Stimulated activated naive CD4-positive, alpha-beta T cell treated with Interleukin-2 at 50 U/mL for 16 hours (primary cell): ENCODE data around the gene KIAA2012.

Experiments
- DNase-seq: peaks from one replicate; lab custom pipeline; 2025; lab: John Stamatoyannopoulos, UW

The KIAA2012 gene

DNA sequence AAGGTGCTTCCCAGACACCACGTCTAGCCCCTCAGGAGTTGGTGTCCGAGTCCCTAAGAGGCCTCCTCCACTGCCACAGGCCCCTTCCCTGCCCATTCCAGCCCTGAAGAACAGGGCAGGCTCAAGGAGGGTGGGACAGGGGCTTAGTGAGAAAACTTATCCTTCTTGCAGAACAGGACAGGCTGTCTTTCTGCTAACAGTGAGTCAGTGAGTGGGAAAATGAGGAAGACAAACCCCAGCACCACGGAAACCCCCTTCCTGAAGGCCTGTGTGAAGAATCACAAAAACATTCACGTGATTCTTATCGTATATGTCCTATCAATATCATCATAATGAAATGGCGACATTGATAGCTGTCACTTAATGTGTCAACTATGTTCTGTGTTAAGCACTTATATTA, 29.6 kb upstream of the KIAA2012 start:
- no peak for DNase-seq

DNA sequence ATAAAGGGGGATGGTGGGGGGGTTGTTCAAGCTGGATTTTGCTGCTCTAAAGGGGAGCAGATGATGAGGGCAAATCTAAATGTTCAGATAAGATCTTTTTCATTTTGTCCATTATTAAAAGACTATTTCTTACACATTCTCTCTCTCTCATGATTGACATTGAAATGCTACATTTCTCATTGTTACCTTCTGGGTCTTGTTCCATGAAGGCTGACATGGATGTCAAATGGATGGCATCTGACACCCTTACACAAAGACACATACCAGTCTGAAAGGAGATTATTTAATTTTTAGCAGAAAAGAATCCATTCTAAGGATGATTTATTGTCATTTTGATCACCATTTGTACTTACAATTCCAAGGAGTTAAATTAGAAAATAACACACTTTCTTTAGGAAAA, 28.3 kb upstream of the KIAA2012 start:
- no peak for DNase-seq

DNA sequence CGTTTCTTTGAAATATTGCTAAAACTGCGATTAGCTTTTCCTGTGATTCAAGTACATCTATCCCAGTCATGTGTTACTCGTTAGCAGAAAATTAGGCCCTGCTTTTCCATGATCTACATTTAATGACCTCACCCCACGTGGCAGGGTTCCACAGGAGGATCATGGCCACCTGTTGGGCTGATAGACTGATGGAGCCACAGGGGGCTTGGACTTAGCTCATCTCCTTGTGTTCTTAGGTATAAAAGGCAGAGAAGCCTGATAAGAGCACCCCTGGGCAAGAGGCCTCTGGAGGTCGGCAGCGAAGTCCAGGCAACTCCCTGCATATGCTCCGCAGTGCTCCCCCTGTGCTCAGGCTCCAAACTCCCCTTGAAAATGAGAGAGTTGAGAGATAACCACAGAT, 26.5 kb upstream of the KIAA2012 start:
- no peak for DNase-seq

DNA sequence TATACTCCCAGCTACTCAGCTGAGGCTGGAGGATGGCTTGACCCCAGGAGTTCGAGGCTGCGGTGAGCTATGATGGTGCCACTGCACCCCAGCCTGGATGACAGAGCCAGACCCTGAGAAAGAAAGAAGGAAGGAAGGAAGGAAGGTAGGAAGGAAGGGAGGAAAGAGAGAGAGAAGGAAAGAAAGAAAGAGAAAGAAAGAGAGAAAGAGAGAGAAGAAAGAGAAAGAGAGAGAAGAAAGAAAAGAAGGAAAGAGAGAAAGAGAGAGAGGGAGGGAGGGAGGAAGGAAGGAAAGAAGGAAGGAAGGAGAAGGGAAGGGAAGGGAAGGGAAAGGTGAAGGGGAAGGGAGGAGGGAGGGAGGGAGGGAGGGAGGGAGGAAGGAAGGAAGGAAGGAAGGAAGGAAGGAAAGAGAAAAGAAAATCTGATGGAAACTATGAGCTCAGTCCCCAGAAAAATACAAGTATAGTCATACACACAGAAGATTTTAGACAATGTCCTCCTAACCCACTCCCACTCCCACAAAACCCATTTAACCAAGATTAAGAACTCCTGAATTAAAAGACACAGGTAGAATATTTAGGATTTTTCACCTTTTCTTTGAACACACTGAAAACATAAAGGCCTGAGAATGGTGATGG, 23.8 kb upstream of the KIAA2012 start:
- no peak for DNase-seq

DNA sequence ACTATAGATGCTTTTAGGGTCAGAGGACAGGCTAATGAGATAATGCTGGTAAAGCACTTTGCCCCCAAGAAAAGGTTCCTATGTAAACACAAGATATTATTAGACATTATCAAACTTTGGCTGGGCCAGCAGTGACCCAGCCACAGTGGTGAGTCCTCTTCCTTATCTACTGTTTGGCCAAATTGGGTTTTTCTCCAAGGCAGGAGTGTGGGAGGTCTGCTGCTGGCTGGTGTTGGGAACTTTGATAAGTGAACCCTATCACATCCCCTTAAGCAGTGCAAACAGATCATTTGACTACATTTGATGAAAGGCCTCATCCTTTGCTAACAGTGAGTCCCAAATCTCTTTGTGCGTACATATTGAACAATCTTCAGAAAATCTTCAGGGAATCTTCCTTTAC, 23.2 kb upstream of the KIAA2012 start:
- DNase-seq: no peak

DNA sequence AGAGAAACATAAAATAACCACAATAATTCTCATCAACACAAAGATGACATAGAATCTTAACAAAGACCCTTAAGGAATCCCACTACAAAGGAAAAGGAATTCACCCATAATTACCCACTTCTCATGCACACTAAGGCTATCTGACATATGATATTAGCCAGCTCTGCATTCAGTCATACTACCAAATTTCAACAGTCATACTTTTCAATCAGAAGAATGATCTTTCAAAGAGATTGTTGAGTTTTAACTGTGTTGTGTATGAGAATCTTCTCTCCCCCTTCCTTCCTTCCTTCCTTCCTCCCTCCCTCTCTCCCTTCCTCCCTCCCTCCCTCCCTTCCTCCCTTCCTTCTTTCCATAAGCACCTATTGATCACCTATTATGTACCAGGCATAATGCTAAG, 22.4 kb upstream of the KIAA2012 start:
- DNase-seq: no peak

DNA sequence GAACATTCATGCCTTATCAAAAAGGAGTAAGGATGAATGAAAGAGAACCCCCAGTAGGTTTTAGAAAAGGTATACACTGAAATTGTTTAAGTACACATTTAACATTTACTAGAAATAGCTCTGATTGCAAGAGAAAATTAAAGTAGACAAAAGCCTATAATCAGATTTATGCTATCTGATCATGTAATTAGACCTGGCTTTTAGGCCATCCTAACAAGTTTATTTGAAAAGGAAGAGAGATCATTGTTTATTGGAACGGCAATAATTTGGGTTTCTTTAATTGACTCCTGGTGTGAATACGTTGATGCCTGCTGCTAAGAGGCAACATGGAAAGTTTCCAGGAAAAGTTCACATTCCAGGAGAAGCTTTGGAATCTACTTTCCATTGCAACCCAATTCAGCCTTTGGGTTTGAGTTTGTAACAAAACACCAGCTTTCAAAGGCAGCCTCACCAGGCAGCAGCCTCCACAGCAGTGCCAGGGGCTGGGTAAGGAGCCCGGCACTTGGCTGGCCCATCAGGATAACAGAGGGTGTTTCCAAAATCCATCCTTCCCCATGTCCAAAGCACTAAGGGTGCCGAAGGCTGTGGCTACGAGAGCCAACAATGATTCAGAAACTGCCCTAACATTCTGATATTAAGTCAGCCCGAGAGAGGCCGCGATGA, 21.4 kb upstream of the KIAA2012 start:
- DNase-seq: no peak

DNA sequence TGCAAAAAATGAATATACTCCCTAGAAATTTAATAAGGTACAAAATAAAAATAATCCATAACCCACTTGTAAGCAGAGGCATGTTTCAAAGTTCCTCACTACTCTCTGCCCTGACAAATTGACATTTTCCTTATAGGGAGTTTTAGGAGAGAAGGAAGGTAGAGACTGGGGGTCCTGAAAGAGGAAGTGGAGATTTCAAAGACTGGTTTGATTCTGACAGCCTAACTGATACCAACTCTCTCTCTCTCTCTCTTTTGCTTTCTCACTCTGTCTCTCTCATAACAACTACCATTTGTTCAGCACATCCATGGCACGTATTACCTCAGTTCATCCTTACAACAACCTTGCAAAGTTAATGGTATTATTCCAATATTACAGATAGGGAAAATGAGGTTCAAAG, 20.8 kb upstream of the KIAA2012 start:
- no peak for DNase-seq

DNA sequence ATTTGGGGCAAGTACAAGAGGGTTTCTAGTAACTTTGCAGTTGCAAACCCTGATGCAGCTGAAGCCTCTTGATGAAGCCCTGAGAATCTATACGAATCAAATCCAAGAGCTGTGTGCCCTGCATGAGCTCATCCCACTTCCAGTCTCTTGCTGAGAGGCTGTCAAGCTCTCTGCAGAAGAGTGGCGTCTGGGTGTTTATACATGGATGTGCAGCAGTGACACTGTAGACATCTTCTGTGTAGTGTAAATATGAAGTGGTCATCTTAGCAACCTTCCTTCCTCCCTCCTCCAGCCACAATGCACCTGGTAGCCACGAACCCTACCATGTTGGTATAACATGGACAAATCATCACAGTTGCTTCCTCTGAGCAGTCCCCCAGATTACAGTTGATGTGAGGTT, 18.4 kb upstream of the KIAA2012 start:
- DNase-seq: no peak

DNA sequence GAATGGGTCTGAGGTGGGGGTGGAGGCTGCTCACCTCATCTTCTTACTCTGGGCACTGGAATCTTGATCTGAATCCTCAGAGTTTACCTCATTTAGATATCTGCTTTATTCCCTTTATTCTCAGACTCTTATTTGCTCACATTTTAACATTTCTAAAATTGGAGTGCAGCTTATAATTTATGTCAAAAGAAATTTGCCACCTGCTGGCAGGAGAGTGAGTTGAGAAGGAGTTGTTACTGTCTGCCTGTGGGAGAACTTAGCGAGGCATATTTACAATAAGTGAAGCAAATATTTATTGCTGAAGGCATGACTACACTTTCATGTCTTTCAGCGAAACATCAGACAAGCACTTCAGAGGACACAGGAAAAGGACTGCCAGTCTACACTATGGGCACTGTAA, 16.4 kb upstream of the KIAA2012 start:
- DNase-seq: no peak

DNA sequence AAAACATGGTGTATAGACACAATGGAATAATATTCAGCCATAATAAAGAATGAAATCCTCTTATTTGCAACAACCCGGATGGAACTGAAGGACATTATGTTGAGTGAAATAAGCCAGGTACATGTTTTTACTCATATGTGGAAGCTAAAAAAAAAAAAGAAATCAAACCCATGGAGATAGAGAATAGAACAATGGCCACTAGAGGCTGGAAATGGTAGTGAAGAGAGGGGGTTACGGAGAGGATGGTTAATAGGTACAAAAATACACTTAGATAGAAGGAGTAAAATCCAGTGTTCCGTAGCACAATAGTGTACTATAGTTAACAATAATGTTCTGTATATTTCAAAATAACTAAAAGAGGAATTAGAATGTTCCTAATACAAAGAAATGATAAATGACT, 12.8 kb upstream of the KIAA2012 start:
- no peak for DNase-seq

DNA sequence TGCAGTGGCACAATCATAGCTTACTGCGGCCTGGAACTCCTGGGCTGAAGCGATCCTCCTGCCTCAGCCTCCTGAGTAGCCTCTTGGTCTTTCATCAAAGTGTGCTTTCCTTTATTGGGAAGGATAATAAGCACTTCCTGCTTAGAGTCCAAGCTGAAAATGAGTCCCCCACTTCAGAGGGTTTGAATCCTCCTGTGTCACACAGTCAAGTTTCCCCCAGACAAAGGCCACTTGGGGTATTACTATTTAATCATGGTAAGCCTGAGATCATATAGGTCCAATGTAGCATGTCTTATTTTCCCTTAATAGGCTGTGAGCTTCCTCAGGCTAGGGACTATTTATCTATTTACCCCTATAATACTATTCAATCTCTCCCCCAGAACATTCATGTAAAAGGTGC, 11.4 kb upstream of the KIAA2012 start:
- no peak for DNase-seq

DNA sequence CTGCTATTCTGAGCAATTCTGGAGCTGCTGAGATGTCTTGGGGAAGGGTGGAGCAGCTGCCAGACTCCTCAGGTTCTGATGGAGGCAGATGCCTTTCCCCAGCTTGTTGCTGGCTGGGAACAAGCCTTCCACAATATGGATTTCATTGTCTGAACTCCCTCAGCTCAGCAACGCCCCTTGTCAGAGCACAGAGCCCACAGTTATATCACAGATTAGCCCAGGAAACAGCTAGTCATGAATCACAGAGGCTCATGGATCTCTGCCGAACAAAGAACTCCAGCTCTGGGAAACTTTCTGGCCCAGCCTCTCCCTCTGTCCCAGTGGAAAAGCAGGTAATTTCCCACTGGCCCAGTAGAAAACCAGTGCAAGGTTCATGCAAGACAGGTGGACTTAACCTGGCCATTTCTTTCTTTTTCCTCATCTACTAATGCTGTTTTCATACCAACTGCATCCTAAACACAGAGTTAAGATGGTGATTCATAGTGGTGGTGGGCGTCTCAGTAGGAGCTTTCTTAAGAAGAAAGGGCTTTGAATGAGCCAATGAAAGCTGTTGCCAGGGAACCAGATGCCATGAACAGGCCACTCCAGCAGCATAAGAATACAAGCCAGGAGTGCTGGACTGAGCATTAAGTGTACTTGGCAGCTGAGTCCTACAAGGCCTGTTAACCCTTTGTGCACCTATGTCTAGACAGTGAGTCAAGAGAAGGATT, 8.7 kb upstream of the KIAA2012 start:
- DNase-seq: no peak

DNA sequence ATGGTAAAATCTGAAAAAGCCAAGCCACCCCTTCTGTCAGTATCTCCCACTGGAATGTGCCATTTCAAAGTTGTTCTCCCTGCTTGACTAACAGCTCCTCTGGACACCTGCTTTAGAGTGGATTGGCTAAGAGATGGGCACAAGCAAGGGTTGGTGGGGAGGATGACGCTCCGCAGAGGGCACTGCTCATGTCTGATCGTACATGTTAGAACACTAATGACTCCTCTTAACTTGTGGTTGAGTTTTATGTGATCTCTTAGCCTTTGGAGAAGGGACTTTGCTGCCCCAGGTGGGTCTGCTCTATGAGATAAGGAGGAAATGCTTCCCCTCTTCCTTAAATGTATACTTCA, 8.2 kb upstream of the KIAA2012 start:
- DNase-seq: no peak

DNA sequence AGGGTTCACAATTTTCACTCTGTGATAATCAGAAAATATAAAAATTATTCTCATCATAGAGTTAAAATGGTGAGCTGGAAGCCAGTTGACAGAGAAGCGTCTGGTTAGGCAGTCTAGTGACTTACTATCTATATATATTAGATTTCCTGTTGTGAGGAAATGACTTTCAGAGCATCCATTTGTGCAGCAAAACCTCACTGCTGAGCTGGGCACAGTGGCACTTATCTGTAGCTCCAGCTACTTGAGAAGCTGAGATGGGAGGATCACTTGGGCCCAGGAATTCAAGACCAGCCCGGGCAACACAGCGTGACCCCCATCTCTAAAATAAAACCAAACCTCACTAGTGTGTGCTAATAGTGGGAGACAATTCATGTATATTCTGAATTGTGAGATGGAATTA, 7.2 kb upstream of the KIAA2012 start:
- no peak for DNase-seq

DNA sequence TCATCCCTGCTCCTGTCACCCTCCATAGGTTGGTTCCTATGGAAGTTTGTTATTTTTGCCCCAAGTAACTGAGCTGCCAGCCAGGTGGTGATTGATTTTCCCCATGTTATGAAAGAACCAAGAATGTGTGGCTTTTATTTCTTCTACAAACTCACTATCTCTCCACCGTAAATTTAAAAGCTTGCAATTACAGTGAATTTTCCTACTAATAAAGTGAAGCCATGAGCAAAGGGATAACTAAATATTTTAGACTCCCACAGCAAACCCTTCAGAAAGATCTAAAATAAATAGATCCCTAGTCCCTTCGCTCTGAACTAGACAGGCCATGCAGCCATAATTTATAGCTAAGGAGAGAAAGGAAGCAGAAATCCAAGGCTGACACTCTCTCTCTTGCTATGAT, 6.2 kb upstream of the KIAA2012 start:
- DNase-seq: no peak

DNA sequence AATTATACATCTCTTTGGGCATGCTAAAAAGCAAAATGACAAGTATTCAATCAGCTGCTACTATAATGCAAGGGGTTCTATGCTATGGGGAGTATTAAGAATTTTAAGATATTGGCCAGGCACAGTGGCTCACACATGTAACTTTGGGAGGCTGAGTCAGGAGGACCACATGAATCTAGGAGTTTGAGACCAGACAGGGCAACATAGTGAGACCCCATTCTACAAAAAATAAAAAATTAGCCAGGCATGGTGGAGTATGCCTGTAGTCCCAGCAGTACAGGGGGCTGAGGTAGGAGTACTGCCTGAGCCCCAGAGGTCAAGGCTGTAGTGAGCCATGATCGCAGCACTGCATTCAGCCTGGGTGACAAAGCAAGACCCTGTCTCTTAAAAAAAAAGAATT, 5.5 kb upstream of the KIAA2012 start:
- no peak for DNase-seq

DNA sequence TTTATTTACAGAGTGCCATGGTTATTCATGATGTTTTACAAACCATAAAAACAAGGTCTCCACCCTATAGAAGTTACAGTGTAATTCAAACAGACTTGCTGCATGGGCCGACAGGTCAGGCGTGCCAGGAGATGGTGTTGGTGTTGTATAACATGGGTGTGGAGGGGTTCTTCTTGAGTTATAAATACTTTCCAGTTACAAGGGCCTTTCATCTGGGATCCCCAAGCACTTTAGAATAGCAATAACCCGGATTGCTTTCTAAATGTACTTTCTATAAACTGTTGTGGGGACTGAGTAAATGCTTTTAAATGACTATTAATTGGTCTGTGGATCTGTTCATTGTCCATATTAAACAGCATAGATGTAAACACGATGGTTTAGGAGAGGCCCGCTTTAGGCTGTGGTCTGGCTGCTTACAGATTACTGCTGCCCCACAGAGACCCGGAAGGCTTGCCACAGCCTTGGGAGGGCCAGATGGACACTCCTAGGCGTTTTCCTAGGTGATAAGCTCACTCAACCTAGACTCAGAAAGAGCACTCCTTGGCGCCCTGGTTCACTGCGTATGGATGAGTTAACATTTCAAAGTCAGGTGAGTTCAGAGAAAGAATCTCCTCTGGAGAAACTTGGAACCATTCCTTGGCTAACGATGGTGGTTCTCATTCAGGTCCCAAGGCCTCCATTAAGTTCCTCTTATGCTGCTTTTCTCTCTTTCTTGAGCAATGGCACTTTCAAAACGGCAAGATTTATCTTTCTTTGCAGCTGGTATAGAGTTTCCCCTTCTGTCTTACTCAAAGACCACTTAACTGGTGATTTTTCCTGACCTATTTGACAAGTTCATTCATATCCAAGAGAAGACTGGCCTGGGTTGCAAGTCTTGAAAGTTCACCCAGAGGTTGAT, 3.6 kb upstream of the KIAA2012 start:
- no peak for DNase-seq

DNA sequence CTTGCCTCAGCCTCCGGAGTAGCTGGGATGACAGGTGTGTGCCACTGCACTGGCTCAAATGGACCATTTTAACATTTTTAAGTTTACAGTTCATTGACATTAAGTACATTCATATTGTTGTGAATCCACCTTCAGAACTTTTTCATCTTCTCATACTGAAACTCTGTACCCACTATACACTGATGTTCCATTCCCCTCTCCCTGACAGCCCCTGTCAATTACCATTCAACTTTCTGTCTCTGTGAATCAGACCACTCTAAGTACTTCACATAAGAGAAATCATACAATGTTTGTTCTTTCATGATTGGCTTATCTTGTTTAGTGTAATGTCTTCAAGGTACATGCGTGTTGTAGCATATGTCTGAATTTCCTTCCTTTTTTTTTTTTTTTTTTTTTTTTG, 1.9 kb upstream of the KIAA2012 start:
- no peak for DNase-seq

DNA sequence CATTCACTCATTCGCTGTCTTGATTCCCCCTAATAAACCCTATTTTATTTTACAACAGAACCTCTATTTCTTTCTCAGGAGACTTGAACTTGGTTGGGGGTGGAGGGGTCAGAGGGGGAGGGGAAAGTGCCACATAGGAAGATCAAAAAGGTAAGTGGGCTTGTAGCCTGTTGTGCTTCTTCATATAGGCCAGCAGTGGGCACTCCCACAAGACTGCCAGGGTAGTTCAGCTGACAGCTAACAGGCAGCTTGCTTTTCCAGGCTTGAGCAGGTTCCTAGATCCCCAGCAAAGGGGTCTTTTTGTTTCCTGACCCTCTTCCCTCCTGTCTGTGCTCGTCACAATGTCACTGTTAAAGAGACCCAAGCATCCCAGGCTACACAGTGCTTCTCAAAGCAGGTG, 829 bp upstream of the KIAA2012 start:
- no peak for DNase-seq

DNA sequence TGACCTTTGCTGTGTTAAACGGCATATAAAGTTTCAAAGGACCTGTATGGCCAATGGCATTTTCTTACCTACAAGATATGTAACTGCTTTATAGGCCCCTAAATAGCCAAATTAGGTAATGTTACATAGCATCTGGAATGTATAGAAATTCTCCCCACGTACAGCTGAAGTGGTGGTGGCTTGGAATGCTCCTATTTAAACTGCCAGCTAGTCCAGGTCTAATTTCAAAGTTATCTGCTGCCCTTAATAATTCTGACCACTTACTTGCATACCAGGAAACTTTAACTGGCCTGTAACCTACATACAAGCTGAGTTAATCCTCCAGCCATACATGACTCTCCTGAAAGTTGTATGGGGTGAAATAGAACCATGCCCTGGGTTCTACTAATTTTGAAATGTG, 1.3 kb downstream of the KIAA2012 start:
- DNase-seq: no peak

DNA sequence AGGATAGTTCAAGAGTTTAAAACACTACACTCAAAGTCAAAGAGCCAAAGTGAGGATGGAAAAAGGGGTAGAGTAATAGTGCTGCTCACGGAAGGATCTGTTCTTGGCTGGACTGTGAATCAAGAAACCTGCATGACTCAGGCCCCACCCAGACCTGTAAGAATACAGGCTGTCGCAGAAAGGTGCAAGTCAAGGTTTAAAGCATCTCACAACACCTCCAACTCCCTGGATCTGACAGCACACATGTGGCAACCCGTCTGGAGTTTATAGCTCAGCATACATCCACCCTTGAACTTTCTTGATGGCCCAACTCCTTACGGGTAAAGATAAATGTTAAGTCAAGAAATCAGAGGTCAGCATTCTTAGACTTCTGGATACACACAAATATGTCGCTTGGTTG, 6.3 kb downstream of the KIAA2012 start:
- DNase-seq: no peak

DNA sequence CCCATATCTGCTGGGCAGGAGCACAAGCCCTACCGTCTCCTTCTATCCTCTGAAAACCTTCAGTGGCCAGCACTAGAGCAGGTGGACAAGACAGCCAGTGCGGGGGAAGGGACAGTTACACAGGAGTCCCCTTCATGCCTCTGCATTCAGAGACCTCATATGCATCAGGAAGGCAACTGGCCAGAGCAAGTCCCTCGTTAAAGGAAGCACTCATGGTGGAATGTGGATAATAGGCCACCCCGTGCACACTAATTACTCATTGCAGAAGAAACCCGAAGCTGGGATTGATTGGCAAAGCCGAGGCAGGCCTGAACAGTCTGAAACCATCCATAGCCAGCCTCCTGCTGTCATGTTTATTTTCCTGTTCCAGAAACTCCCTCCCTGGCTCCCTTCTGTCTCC, 11.2 kb downstream of the KIAA2012 start:
- no peak for DNase-seq
